WTC11 (cell line): ENCODE measurements around the gene NPLOC4. TPM values are rescaled to one million over a fixed set of nuclear protein-coding genes. Genes with fewer than 3 reads are reported as not detected.

Source experiments
- ATAC-seq: fragments of 200-7000 bp; cut with Tn5 transposase; 2 replicates; pipeline ENCODE4 v1.10.0; 2021; ENCODE audit warnings: mild to moderate bottlenecking, moderate library complexity
- CTCF ChIA-PET: fragments of 300-600 bp; sonication (Branson Sonifier 250); formaldehyde crosslinking; loops from one replicate; lab custom pipeline; 2021; ENCODE audit warnings: antibody characterized with exemption; lab: Charles Lee
- POLR2A ChIA-PET: fragments of 350-600 bp; sonication (Branson Sonifier 250); formaldehyde crosslinking; loops from one replicate; lab custom pipeline; 2021; ENCODE audit warnings: antibody characterized with exemption; lab: Charles Lee
- DNase-seq: peaks from one replicate; pipeline ENCODE4 v3.0.0; 2021; ENCODE audit warnings: low spot score
- H3K27ac Mint-ChIP-seq: 2 replicates; pipeline ENCODE4 v1.8.0; 2021; ENCODE audit warnings: mixed read lengths
- H3K27me3 Mint-ChIP-seq: 2 replicates; pipeline ENCODE4 v1.8.0; 2021; ENCODE audit warnings: low read depth, mild to moderate bottlenecking, moderate library complexity, mixed read lengths
- H3K36me3 Mint-ChIP-seq: 2 replicates; pipeline ENCODE4 v1.8.0; 2021; ENCODE audit warnings: mixed read lengths
- H3K4me1 Mint-ChIP-seq: 2 replicates; pipeline ENCODE4 v1.8.0; 2022; ENCODE audit warnings: mixed read lengths
- H3K4me3 Mint-ChIP-seq: 2 replicates; pipeline ENCODE4 v1.8.0; 2021; ENCODE audit warnings: mild to moderate bottlenecking, moderate library complexity, mixed read lengths
- H3K9me3 Mint-ChIP-seq: 2 replicates; pipeline ENCODE4 v1.8.0; 2021; ENCODE audit warnings: mixed read lengths
- CBFB ChIP-seq: sonication (generic); formaldehyde crosslinking; IDR thresholded peaks from 2 replicates; pipeline ENCODE4 v1.8.1; 2022; ENCODE audit warnings: mild to moderate bottlenecking, low read depth, missing genetic modification reagents
- CREM ChIP-seq: sonication (generic); formaldehyde crosslinking; IDR thresholded peaks from 2 replicates; pipeline ENCODE4 v1.8.1; 2022; ENCODE audit warnings: mild to moderate bottlenecking, missing genetic modification reagents, moderate library complexity
- ETV6 ChIP-seq: sonication (generic); formaldehyde crosslinking; IDR thresholded peaks from 2 replicates; pipeline ENCODE4 v1.8.1; 2022; ENCODE audit warnings: mild to moderate bottlenecking, missing genetic modification reagents
- FOXK1 ChIP-seq: sonication (generic); formaldehyde crosslinking; IDR thresholded peaks from 2 replicates; pipeline ENCODE4 v1.8.0; 2022; ENCODE audit warnings: mild to moderate bottlenecking, moderate library complexity, missing genetic modification reagents
- FOXP1 ChIP-seq: sonication (generic); formaldehyde crosslinking; IDR thresholded peaks from 2 replicates; pipeline ENCODE4 v1.8.0; 2022; ENCODE audit warnings: missing genetic modification reagents, mild to moderate bottlenecking, moderate library complexity, borderline replicate concordance
- NFE2L1 ChIP-seq: sonication (generic); formaldehyde crosslinking; IDR thresholded peaks from 2 replicates; pipeline ENCODE4 v1.8.1; 2023; ENCODE audit warnings: missing genetic modification reagents
- NFYB ChIP-seq: sonication (generic); formaldehyde crosslinking; conservative IDR thresholded peaks from 2 replicates; pipeline ENCODE4 v1.8.0; 2022; ENCODE audit warnings: low read depth, missing genetic modification reagents
- NR3C1 ChIP-seq: sonication (generic); formaldehyde crosslinking; conservative IDR thresholded peaks from 2 replicates; pipeline ENCODE4 v1.8.1; 2023; ENCODE audit warnings: low read depth, mild to moderate bottlenecking, missing genetic modification reagents
- RELA ChIP-seq: sonication (generic); formaldehyde crosslinking; IDR thresholded peaks from 2 replicates; pipeline ENCODE4 v1.8.1; 2022; ENCODE audit warnings: missing genetic modification reagents, mild to moderate bottlenecking, borderline replicate concordance
- TCF7 ChIP-seq: sonication (generic); formaldehyde crosslinking; IDR thresholded peaks from 2 replicates; pipeline ENCODE4 v1.8.0; 2022; ENCODE audit warnings: mild to moderate bottlenecking, low read depth, missing genetic modification reagents, moderate library complexity
- ZNF232 ChIP-seq: sonication (generic); formaldehyde crosslinking; IDR thresholded peaks from 2 replicates; pipeline ENCODE4 v1.8.0; 2022; ENCODE audit warnings: mild to moderate bottlenecking, missing genetic modification reagents
- ZNF396 ChIP-seq: fragments of 250-450 bp; sonication (Bioruptor Pico); IDR thresholded peaks from 2 replicates; pipeline ENCODE4 v1.8.0; 2021; ENCODE audit warnings: mild to moderate bottlenecking, moderate library complexity, borderline replicate concordance
- ZNF416 ChIP-seq: fragments of 250-450 bp; sonication (Bioruptor Pico); IDR thresholded peaks from 2 replicates; pipeline ENCODE4 v1.9.0; 2021; ENCODE audit warnings: mild to moderate bottlenecking, inconsistent platforms
- ZNF423 ChIP-seq: fragments of 250-450 bp; sonication (Bioruptor Pico); IDR thresholded peaks from 2 replicates; pipeline ENCODE4 v2.1.2; 2022; ENCODE audit warnings: mild to moderate bottlenecking, moderate library complexity
- total RNA-seq: library from RNA; stranded (reverse); gene quantifications from 3 replicates; pipeline ENCODE4 v1.2.3, GENCODE V29; 2021
- TF ChIP-seq, protein P1 (sequence below): sonication (generic); formaldehyde crosslinking; IDR thresholded peaks from 2 replicates; pipeline ENCODE4 v1.8.1; 2023; ENCODE audit warnings: mild to moderate bottlenecking, missing genetic modification reagents, moderate library complexity
- TF ChIP-seq, protein P2 (sequence below): sonication (generic); formaldehyde crosslinking; IDR thresholded peaks from 2 replicates; pipeline ENCODE4 v1.8.0; 2022; ENCODE audit warnings: mild to moderate bottlenecking, missing genetic modification reagents
- TF ChIP-seq, protein P3 (sequence below): fragments of 200-600 bp; IDR thresholded peaks from 2 replicates; pipeline ENCODE4 v1.8.0; 2022; ENCODE audit warnings: antibody characterized with exemption
- TF ChIP-seq, protein P4 (sequence below): sonication (generic); formaldehyde crosslinking; IDR thresholded peaks from 2 replicates; pipeline ENCODE4 v1.8.1; 2023; ENCODE audit warnings: mild to moderate bottlenecking, missing genetic modification reagents
- TF ChIP-seq, protein P5 (sequence below): sonication (generic); formaldehyde crosslinking; IDR thresholded peaks from 2 replicates; pipeline ENCODE4 v1.8.1; 2022; ENCODE audit warnings: low read depth, mild to moderate bottlenecking, moderate library complexity, missing genetic modification reagents, borderline replicate concordance
- TF ChIP-seq, protein P6 (sequence below): sonication (generic); formaldehyde crosslinking; IDR thresholded peaks from 2 replicates; pipeline ENCODE4 v1.8.0; 2022; ENCODE audit warnings: missing genetic modification reagents
- TF ChIP-seq, protein P7 (sequence below): sonication (generic); formaldehyde crosslinking; IDR thresholded peaks from 2 replicates; pipeline ENCODE4 v1.8.0; 2022; ENCODE audit warnings: mild to moderate bottlenecking, missing genetic modification reagents
- TF ChIP-seq, protein P8 (sequence below): sonication (generic); formaldehyde crosslinking; IDR thresholded peaks from 2 replicates; pipeline ENCODE4 v1.8.0; 2022; ENCODE audit warnings: mild to moderate bottlenecking, missing genetic modification reagents
- TF ChIP-seq, protein P9 (sequence below): sonication (generic); formaldehyde crosslinking; IDR thresholded peaks from 2 replicates; pipeline ENCODE4 v1.8.1; 2023; ENCODE audit warnings: mild to moderate bottlenecking, moderate library complexity, missing genetic modification reagents

Gene NPLOC4
- total RNA-seq, 1 experiment from 2014 or later: 83.5 TPM

DNA sequence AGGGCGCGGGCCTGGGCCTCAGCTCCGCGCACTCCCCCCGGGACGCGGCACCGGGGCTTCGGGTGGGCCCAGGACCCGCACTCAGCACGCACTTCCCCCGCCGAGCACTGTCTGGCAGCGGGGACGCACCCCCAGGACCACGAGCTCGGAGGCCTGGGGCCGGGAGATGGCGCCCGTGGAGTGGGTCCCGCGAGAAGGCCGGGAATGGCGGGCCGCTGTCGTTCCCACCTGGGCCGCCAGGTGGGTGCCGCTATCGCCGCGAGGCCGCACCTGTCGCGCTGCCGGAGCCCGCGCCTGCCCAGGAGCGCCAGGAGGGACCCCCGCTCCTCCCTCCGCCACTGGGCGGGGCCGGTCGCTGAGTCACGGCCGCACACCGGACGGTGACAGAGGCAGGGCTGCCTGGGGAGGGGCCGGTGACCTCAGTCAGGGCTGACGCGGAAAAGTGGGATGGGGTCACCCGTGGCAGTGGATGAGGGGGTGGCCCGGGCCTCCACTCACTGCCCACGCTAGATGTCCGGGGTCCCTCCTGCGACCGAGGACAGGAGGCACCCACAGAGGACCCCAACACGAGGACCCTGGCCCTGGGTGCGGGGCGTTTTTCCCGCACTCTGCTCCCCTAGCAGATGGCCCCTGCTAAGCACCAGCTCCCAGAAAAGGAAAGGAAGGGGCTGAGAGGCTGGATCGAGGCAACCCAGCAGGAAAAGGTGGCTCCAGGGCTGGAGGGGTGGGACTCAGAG lies 117.5 kb downstream of the NPLOC4 start:
- Mint-ChIP-seq H3K36me3 (no peaks in the 10 kb centered on the region), H3K9me3 (no peaks in the 10 kb centered on the region), H3K27ac (no peak overlapping the region), H3K4me3 (peak overlapping the region; percentile 42), H3K27me3 (peaks cover 42% of the 10 kb centered on the region), H3K4me1 (peaks cover 30% of the 10 kb centered on the region)
- CTCF ChIA-PET: interaction anchor here (0.9 to 2.9 kb wide), 15 partner anchors 9 to 234 kb away, joined by 3 to 25 read pairs (median 5); partner anchors contain the start of genes FAAP100 and FSCN2
- POLR2A ChIA-PET: interaction anchor here (2.0 to 2.7 kb wide), 2 partner anchors 12 to 18 kb away, joined by 9 to 20 read pairs; no protein-coding TSS in a partner anchor
- ATAC-seq: peak; percentile 19
- peak; percentile 68 for DNase-seq
- TF ChIP-seq, protein P1, sequence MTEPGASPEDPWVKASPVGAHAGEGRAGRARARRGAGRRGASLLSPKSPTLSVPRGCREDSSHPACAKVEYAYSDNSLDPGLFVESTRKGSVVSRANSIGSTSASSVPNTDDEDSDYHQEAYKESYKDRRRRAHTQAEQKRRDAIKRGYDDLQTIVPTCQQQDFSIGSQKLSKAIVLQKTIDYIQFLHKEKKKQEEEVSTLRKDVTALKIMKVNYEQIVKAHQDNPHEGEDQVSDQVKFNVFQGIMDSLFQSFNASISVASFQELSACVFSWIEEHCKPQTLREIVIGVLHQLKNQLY (CRISPR knock-in tag): no peak
- TF ChIP-seq FOXP1 (CRISPR knock-in tag): peak; percentile 80; the same call in 1 of the 2 replicates
- 0 out of 2 replicates have a peak, but pooled peaks have one; percentile 15 for TF ChIP-seq CREM (CRISPR knock-in tag)
- no peak for TF ChIP-seq RELA (CRISPR knock-in tag)
- TF ChIP-seq ETV6: no peak
- TF ChIP-seq, protein P2, sequence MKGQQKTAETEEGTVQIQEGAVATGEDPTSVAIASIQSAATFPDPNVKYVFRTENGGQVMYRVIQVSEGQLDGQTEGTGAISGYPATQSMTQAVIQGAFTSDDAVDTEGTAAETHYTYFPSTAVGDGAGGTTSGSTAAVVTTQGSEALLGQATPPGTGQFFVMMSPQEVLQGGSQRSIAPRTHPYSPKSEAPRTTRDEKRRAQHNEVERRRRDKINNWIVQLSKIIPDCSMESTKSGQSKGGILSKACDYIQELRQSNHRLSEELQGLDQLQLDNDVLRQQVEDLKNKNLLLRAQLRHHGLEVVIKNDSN (CRISPR knock-in tag): peak; percentile 42; the same call in 1 of the 2 replicates
- TF ChIP-seq, protein P3, sequence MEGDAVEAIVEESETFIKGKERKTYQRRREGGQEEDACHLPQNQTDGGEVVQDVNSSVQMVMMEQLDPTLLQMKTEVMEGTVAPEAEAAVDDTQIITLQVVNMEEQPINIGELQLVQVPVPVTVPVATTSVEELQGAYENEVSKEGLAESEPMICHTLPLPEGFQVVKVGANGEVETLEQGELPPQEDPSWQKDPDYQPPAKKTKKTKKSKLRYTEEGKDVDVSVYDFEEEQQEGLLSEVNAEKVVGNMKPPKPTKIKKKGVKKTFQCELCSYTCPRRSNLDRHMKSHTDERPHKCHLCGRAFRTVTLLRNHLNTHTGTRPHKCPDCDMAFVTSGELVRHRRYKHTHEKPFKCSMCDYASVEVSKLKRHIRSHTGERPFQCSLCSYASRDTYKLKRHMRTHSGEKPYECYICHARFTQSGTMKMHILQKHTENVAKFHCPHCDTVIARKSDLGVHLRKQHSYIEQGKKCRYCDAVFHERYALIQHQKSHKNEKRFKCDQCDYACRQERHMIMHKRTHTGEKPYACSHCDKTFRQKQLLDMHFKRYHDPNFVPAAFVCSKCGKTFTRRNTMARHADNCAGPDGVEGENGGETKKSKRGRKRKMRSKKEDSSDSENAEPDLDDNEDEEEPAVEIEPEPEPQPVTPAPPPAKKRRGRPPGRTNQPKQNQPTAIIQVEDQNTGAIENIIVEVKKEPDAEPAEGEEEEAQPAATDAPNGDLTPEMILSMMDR: peak; percentile 51
- TF ChIP-seq ZNF416 (CRISPR knock-in tag): no peak
- TF ChIP-seq, protein P4, sequence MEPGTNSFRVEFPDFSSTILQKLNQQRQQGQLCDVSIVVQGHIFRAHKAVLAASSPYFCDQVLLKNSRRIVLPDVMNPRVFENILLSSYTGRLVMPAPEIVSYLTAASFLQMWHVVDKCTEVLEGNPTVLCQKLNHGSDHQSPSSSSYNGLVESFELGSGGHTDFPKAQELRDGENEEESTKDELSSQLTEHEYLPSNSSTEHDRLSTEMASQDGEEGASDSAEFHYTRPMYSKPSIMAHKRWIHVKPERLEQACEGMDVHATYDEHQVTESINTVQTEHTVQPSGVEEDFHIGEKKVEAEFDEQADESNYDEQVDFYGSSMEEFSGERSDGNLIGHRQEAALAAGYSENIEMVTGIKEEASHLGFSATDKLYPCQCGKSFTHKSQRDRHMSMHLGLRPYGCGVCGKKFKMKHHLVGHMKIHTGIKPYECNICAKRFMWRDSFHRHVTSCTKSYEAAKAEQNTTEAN: 0 out of 2 replicates have a peak, but pooled peaks have one; percentile 66
- TF ChIP-seq, protein P5, sequence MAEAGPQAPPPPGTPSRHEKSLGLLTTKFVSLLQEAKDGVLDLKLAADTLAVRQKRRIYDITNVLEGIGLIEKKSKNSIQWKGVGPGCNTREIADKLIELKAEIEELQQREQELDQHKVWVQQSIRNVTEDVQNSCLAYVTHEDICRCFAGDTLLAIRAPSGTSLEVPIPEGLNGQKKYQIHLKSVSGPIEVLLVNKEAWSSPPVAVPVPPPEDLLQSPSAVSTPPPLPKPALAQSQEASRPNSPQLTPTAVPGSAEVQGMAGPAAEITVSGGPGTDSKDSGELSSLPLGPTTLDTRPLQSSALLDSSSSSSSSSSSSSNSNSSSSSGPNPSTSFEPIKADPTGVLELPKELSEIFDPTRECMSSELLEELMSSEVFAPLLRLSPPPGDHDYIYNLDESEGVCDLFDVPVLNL: peak; percentile 72; the same call in 1 of the 2 replicates
- TF ChIP-seq, protein P6, sequence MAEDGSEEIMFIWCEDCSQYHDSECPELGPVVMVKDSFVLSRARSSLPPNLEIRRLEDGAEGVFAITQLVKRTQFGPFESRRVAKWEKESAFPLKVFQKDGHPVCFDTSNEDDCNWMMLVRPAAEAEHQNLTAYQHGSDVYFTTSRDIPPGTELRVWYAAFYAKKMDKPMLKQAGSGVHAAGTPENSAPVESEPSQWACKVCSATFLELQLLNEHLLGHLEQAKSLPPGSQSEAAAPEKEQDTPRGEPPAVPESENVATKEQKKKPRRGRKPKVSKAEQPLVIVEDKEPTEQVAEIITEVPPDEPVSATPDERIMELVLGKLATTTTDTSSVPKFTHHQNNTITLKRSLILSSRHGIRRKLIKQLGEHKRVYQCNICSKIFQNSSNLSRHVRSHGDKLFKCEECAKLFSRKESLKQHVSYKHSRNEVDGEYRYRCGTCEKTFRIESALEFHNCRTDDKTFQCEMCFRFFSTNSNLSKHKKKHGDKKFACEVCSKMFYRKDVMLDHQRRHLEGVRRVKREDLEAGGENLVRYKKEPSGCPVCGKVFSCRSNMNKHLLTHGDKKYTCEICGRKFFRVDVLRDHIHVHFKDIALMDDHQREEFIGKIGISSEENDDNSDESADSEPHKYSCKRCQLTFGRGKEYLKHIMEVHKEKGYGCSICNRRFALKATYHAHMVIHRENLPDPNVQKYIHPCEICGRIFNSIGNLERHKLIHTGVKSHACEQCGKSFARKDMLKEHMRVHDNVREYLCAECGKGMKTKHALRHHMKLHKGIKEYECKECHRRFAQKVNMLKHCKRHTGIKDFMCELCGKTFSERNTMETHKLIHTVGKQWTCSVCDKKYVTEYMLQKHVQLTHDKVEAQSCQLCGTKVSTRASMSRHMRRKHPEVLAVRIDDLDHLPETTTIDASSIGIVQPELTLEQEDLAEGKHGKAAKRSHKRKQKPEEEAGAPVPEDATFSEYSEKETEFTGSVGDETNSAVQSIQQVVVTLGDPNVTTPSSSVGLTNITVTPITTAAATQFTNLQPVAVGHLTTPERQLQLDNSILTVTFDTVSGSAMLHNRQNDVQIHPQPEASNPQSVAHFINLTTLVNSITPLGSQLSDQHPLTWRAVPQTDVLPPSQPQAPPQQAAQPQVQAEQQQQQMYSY (CRISPR knock-in tag): 0 out of 2 replicates have a peak, but pooled peaks have one; percentile 18
- TF ChIP-seq, protein P7, sequence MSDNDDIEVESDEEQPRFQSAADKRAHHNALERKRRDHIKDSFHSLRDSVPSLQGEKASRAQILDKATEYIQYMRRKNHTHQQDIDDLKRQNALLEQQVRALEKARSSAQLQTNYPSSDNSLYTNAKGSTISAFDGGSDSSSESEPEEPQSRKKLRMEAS: peak; percentile 69; the same call in 1 of the 2 replicates
- no peak for TF ChIP-seq TCF7 (CRISPR knock-in tag)
- TF ChIP-seq, protein P8, sequence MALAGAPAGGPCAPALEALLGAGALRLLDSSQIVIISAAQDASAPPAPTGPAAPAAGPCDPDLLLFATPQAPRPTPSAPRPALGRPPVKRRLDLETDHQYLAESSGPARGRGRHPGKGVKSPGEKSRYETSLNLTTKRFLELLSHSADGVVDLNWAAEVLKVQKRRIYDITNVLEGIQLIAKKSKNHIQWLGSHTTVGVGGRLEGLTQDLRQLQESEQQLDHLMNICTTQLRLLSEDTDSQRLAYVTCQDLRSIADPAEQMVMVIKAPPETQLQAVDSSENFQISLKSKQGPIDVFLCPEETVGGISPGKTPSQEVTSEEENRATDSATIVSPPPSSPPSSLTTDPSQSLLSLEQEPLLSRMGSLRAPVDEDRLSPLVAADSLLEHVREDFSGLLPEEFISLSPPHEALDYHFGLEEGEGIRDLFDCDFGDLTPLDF: 0 out of 2 replicates have a peak, but pooled peaks have one; percentile 55
- peak; percentile 30; the same call in 1 of the 2 replicates for TF ChIP-seq ZNF423 (CRISPR knock-in tag)
- TF ChIP-seq, protein P9, sequence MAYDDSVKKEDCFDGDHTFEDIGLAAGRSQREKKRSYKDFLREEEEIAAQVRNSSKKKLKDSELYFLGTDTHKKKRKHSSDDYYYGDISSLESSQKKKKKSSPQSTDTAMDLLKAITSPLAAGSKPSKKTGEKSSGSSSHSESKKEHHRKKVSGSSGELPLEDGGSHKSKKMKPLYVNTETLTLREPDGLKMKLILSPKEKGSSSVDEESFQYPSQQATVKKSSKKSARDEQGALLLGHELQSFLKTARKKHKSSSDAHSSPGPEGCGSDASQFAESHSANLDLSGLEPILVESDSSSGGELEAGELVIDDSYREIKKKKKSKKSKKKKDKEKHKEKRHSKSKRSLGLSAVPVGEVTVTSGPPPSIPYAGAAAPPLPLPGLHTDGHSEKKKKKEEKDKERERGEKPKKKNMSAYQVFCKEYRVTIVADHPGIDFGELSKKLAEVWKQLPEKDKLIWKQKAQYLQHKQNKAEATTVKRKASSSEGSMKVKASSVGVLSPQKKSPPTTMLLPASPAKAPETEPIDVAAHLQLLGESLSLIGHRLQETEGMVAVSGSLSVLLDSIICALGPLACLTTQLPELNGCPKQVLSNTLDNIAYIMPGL (CRISPR knock-in tag): peak; percentile 84; the same call in 1 of the 2 replicates
- TF ChIP-seq NFE2L1: peak; percentile 82
- no peak for TF ChIP-seq CBFB (CRISPR knock-in tag)
- no peak for TF ChIP-seq NR3C1 (CRISPR knock-in tag)
- TF ChIP-seq NFYB (CRISPR knock-in tag): 0 out of 2 replicates have a peak, but pooled peaks have one; percentile 31
- TF ChIP-seq ZNF232 (CRISPR knock-in tag): peak; percentile 8; the same call in 1 of the 2 replicates
- TF ChIP-seq FOXK1 (CRISPR knock-in tag): 0 out of 2 replicates have a peak, but pooled peaks have one; percentile 5
- TF ChIP-seq ZNF396 (CRISPR knock-in tag): no peak
